Hepatocyte (in vitro differentiated cells): ENCODE data around the gene C4orf54. TPM values are rescaled to one million over a fixed set of nuclear protein-coding genes. Genes with fewer than 3 reads are reported as not detected.

ENCODE experiments used
- DNase-seq: peaks from one replicate; pipeline ENCODE4 v3.0.0-alpha.2; 2016; ENCODE audit warnings: low spot score
- H2AFZ ChIP-seq: fragments of 200-600 bp; sonication (generic); 2 replicates; pipeline ENCODE4 v1.6.0; 2016; ENCODE audit warnings: antibody characterized with exemption, mild to moderate bottlenecking
- H3K27ac ChIP-seq: fragments of 200-600 bp; sonication (generic); 2 replicates; pipeline ENCODE4 v1.5.1; 2016; ENCODE audit warnings: mild to moderate bottlenecking
- H3K27me3 ChIP-seq: fragments of 200-600 bp; sonication (generic); 2 replicates; pipeline ENCODE4 v1.6.1; 2016
- H3K36me3 ChIP-seq: fragments of 200-600 bp; sonication (generic); replicated peaks from 2 replicates; pipeline ENCODE4 v1.5.1; 2016; ENCODE audit warnings: low read depth; ENCODE audit not compliant: insufficient read depth
- H3K4me1 ChIP-seq: fragments of 200-600 bp; sonication (generic); 2 replicates; pipeline ENCODE4 v1.5.1; 2016; ENCODE audit warnings: mild to moderate bottlenecking, moderate library complexity; ENCODE audit not compliant: insufficient read depth
- H3K4me2 ChIP-seq: fragments of 200-600 bp; sonication (generic); 2 replicates; pipeline ENCODE4 v1.6.0; 2016
- H3K4me3 ChIP-seq: fragments of 200-600 bp; sonication (generic); 2 replicates; pipeline ENCODE4 v1.5.1; 2016; ENCODE audit warnings: mild to moderate bottlenecking
- H3K79me2 ChIP-seq: fragments of 200-600 bp; sonication (generic); 2 replicates; pipeline ENCODE4 v1.6.0; 2017; ENCODE audit warnings: mild to moderate bottlenecking
- H3K9me2 ChIP-seq: fragments of 200-600 bp; sonication (generic); replicated peaks from 2 replicates; pipeline ENCODE4 v1.6.0; 2017; ENCODE audit warnings: mild to moderate bottlenecking; ENCODE audit not compliant: insufficient read depth
- H3K9me3 ChIP-seq: fragments of 200-600 bp; sonication (generic); 2 replicates; pipeline ENCODE4 v1.5.1; 2016; ENCODE audit warnings: low read depth, mild to moderate bottlenecking
- H4K20me1 ChIP-seq: fragments of 200-600 bp; sonication (generic); 2 replicates; pipeline ENCODE4 v1.6.0; 2016; ENCODE audit warnings: mild to moderate bottlenecking; ENCODE audit not compliant: insufficient read depth, poor library complexity, severe bottlenecking
- CTCF ChIP-seq: fragments of 200-600 bp; sonication (generic); IDR thresholded peaks from 2 replicates; pipeline ENCODE4 v1.5.1; 2016; ENCODE audit warnings: antibody characterized with exemption, mild to moderate bottlenecking; ENCODE audit not compliant: poor library complexity
- EZH2 ChIP-seq: fragments of 200-600 bp; sonication (generic); IDR thresholded peaks from 2 replicates; pipeline ENCODE4 v1.6.1; 2016; ENCODE audit warnings: antibody characterized with exemption, mild to moderate bottlenecking, borderline replicate concordance
- EZH2phosphoT487 ChIP-seq: fragments of 200-600 bp; sonication (generic); IDR thresholded peaks from one replicate; pipeline ENCODE4 v1.6.1; 2018; ENCODE audit warnings: antibody characterized with exemption, mild to moderate bottlenecking, low read depth, moderate library complexity; ENCODE audit not compliant: unreplicated experiment, severe bottlenecking
- WGBS: methylation state at CpG from one replicate; pipeline ENCODE4 v1.1.6; 2016; ENCODE audit warnings: low lambda C conversion rate; ENCODE audit errors: missing lambda C conversion rate; 5-methylcytosine and 5-hydroxymethylcytosine counted together
- polyA plus RNA-seq: library from polyadenylated mRNA; unstranded; fragments of >200 nt; fragmentation: Nextera tagmentation; extraction: Ambion mirVana; gene quantifications from 2 replicates; pipeline ENCODE4 v1.2.1, GENCODE V29; 2016
- total RNA-seq: library from RNA; depleted of rRNA; stranded (reverse); fragments of >200 nt; gene quantifications from 2 replicates; pipeline ENCODE4 v1.2.3, GENCODE V29; 2014

Gene C4orf54
- total and polyA plus RNA-seq, 2 experiments from 2014 or later = 0.07 TPM; not detected in 1

GRCh38 chr4:99615170-99615820 lies 42.3 kb downstream of the C4orf54 start:
- Histone ChIP-seq H3K27me3 (no peaks in the 10 kb centered on the region), H4K20me1 (no peaks in the 10 kb centered on the region), H3K4me2 (no peak overlapping the region), H3K9me3 (no peaks in the 10 kb centered on the region), H3K4me3 (no peak overlapping the region), H2AFZ (no peak overlapping the region), H3K36me3 (no peaks in the 10 kb centered on the region), H3K27ac (no peak overlapping the region), H3K79me2 (no peaks in the 10 kb centered on the region), H3K4me1 (no peaks in the 10 kb centered on the region), H3K9me2 (no peaks in the 10 kb centered on the region)
- 96% methylated on average over 1 of the region's 1 CpG for WGBS
- TF ChIP-seq EZH2phosphoT487 (no peak), CTCF (no peak), EZH2 (no peak)
- no peak for DNase-seq

- Histone ChIP-seq H3K79me2 (no peaks in the 10 kb centered on the region), H3K27me3 (no peaks in the 10 kb centered on the region), H3K9me2 (no peaks in the 10 kb centered on the region), H2AFZ (no peak overlapping the region), H3K4me3 (no peak overlapping the region), H4K20me1 (no peaks in the 10 kb centered on the region), H3K4me2 (no peak overlapping the region), H3K36me3 (no peaks in the 10 kb centered on the region), H3K27ac (peak overlapping the region; percentile 49), H3K4me1 (no peaks in the 10 kb centered on the region), H3K9me3 (no peaks in the 10 kb centered on the region)
- TF ChIP-seq EZH2 = no peak
- TF ChIP-seq EZH2phosphoT487 = no peak
- TF ChIP-seq CTCF = no peak
- 81% methylated on average over 1 of the region's 1 CpG for WGBS
- DNase-seq = no peak
Observed at GRCh38 chr4:99614491-99614890, 43.1 kb downstream of the C4orf54 start.

GRCh38 chr4:99612704-99613103 lies 44.9 kb downstream of the C4orf54 start:
- Histone ChIP-seq H2AFZ (no peak overlapping the region), H3K4me1 (no peaks in the 10 kb centered on the region), H3K79me2 (no peaks in the 10 kb centered on the region), H4K20me1 (no peaks in the 10 kb centered on the region), H3K9me2 (no peaks in the 10 kb centered on the region), H3K27ac (no peak overlapping the region), H3K4me2 (no peak overlapping the region), H3K9me3 (no peaks in the 10 kb centered on the region), H3K36me3 (no peaks in the 10 kb centered on the region), H3K4me3 (no peak overlapping the region), H3K27me3 (no peaks in the 10 kb centered on the region)
- TF ChIP-seq CTCF (no peak), EZH2 (no peak), EZH2phosphoT487 (no peak)
- no peak for DNase-seq
- 82% methylated on average over 5 of the region's 5 CpGs for WGBS

GRCh38 chr4:99612281-99612680 lies 45.3 kb downstream of the C4orf54 start:
- no peak overlapping the region for H3K4me3 ChIP-seq
- TF ChIP-seq EZH2phosphoT487 = no peak
- H3K9me2 ChIP-seq = no peaks in the 10 kb centered on the region
- H2AFZ ChIP-seq = no peak overlapping the region
- H3K4me2 ChIP-seq = no peak overlapping the region
- H3K27me3 ChIP-seq = no peaks in the 10 kb centered on the region
- no peaks in the 10 kb centered on the region for H3K9me3 ChIP-seq
- H3K4me1 ChIP-seq = no peaks in the 10 kb centered on the region
- H4K20me1 ChIP-seq = no peaks in the 10 kb centered on the region
- H3K27ac ChIP-seq = no peak overlapping the region
- H3K36me3 ChIP-seq = no peaks in the 10 kb centered on the region
- no peak for DNase-seq
- WGBS = 88% methylated on average over 3 of the region's 3 CpGs
- no peaks in the 10 kb centered on the region for H3K79me2 ChIP-seq
